HG03439 (cell line): ENCODE results near the gene FAM98C.
A peak's percentile ranks its signal among the peaks of the same experiment; 100 is the strongest.

Experiments used
- ATAC-seq: cut with Tn5 transposase; IDR thresholded peaks from one replicate; pipeline ENCODE4 v1.9.1; 2021; ENCODE audit warnings: mild to moderate bottlenecking, moderate library complexity; ENCODE audit not compliant: unreplicated experiment

FAM98C gene

DNA sequence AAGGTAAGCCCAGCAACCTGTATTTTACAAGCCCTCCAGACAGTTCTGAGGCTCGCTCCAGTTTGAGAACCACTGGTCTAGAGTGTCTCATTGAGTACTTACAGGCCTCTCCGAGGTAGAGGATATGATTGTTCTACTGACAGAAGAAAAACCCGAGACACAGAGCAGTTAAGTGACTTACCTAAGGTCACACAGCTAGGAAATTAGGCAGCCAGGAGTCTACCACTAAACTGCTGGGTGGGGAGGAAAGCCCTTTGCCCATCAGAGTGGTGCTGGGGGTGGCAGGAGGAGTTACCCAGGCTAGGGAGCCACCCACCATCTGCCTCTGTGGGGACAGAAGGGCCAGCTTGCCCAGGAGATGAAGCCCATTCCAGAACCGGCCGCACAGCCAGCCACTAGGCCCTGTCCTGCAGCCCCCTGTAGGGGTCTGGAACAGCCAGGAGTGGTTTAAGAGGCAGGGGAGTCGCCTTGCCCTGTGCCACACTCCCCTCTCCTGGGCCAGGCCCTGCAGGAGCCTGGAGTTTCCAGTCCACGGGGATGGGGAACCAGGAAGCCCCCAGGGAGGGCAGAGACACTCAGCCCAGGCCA lies 22.4 kb downstream of the FAM98C start:
- no peak for ATAC-seq

DNA sequence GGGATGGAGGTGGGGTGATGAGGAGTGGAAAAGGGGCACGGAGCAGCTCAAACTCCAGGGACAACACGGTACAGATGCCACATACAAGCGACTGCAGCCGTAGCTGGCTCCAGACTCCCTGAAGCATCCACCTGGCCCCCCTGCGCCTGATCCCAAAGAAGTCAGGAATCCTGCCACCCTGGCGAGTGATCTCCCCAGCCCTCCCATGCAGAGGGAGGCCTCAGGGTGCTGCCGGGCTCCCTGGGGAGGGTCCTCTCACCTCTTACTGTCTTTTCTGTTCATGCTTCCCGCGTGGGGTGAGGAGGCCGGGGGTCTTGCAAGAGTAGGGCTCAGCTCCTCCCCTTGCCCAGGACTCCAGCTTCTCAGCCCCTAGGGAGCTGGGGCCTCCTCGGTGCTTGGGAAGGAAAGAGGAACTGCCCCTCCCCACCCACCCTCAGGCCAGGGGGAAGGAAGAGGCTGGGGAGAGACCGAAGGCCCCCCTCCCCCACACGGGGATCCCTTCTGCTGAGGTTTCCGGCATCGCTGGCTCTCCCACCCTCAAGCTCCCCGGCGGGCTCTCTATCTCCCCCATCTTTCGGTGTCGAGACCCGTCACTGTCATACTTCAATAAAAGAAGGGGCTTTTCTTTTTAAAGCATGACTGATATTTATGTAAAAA lies 23.0 kb downstream of the FAM98C start, which contains the start of gene RASGRP4:
Gene RASGRP4 (minus strand): TSS at position 410 of the 657 bp plus-strand sequence. CDS start 128 bp downstream, at position 282.
- ATAC-seq = no peak

DNA sequence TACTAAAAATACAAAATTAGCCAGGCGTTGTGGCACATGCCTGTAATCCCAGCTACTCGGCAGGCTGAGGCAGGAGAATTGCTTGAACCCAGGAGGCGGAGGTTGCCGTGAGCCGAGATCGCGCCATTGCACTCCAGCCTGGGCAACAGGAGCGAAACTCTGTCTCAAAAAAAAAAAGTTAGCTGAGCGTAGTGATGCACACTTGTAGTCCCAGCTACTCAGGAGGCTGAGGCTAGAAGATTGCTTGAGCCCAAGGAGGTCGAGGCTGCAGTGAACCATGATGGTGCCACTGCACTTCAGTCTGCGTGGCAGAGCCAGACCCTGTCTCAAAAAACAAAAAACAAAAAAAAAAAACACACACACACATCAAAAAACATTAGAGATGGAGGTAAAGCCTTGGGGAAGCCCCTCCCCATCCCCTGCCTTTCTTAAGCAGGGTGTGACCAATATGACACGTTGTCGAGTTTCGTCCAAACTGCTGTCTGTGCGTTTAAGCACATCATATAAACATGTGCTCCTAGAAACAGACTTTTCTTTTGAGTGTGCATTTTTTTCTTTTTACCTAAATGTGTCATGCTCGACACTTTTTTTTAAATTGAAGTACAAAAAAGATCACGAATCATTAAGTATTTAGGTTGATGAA lies 24.3 kb downstream of the FAM98C start:
- ATAC-seq = peak; percentile 71

DNA sequence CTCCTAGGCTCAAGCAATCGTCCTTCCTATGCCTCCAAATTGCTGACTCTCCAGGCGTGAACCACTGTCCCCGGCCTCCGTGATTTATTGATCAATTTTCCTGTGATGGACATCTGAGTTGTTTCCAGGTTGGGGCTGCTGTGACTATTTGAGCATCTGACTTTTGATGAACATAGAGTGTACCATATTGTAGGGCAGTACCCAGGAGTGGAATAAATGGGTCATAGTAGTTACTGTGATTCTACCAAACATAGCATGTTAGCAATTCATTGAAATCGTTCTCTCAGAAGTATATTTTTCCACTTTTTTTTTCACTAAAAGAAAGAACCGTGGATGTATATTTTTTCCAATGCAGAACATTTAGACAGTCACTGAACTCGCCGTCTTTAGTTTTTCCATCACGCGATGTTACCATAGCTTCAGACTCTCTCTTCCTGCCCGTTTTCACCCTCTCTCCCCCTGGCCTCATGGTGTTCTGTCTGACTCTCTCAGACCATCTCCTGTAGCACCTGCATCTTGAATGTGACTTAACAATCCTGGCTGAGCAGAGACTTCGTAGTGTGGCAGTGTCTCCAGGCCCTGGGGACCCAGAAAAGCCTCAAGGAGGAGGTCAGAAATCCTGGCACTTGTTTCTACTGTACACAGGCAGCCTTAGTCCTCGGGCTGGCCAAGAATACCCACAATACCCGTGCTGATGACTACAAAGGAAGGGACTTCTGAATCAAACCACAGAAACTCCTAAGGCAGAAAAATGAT lies 26.3 kb downstream of the FAM98C start:
- ATAC-seq = no peak

DNA sequence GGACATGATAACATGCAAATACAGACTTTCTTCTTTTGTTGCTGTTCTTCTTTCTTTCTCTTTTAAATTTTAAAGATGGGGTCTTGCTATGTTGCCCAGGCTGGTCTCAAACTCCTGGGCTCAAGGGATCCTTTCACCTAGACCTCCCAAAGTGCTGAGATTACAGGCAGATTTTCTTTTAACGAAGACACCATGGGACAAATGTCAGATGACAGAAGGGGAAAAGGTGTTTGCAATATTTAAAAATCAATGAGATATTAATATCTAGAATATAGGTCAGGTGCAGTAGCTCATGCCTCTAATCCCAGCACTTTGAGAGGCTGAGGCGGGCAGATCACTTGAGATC lies 26.9 kb downstream of the FAM98C start:
- no peak for ATAC-seq

DNA sequence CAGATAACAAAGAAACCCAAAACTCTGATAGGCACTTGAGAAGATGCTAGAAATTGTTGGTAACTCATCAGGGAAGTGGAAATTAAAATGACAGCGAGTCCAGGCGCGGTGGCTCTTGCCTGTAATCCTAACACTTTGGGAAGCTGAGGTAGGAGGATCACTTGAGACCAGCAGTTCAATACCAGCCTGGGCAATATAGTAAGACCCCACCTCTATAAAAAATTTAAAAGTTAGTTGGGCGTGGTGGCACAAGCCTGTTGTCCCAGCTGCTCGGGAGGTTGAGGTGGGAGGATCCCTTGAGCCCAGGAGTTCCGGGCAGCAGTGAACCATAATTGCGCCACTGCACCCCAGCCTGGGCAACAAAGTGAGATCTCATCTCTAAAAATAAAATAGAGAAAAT lies 28.0 kb downstream of the FAM98C start:
- no peak for ATAC-seq

DNA sequence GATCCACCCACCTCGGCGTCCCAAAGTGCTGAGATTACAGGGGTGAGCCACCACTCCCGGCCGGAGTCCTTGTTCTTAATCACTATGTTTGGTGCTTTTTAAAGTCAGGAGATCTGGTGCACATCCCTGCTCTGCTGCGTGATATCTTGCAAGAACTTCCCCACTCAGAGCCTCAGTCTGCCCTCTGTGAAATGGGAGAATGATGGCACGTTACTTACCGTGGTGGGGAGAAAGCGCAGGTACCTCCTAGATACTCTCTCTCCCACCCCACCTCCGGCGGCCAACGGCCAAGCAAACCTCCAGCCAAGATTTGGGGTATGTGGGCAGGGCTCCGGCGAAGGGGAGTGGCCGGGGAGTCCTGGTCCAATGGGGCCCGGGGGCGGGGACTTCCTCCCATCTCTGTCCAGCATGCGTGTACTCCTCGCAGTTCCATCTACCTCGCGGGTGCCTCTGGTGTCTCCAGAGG lies 30.4 kb downstream of the FAM98C start, which contains the start of gene RYR1:
Gene RYR1 (plus strand): TSS at position 424 of the 466 bp plus-strand sequence. CDS start 139 bp downstream, outside the sequence.
- ATAC-seq = no peak

DNA sequence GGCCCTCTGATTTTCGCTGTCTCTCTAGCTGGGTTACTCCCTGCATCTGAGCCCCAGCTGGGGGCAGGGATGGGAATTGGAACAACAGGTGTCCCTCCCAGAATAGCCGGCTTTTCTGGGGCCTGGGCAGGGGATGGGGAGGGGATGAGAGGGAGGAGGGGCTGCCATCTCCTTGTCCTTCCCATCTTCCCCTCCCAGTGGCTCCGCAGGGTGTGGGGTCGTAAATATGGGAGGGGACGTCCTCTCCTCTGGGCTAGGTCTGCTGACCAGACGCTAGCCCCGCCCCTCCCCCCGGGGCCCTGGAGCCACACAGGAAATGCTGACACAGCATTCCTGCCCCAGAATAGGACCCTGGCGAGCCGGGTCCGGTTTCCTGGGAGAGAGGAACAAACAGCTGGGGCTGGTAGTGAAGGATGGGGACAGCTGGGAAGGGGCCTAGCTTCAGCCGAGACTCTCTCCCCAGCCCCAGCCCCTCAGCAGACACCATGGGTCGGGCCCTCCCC lies 31.7 kb downstream of the FAM98C start:
- ATAC-seq = no peak

DNA sequence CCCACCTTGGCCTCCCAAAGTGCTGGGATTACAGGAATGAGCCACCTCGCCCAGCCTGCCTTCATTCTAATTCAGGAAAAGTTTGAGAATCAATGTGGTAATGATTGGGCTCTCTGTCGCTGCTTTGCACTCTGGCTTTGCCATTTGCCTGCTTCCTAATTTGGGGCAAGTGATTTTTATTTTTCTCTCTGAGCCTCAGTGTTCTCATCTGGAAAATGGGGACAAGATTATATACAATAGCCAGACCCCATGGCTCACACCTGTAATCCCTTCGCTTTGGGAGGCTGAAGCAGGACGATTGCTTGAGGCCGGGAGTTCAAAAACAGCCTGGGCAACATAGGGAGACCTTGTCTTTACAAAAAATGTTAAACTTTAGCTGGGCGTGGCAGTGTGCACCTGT lies 34.4 kb downstream of the FAM98C start:
- ATAC-seq = no peak

DNA sequence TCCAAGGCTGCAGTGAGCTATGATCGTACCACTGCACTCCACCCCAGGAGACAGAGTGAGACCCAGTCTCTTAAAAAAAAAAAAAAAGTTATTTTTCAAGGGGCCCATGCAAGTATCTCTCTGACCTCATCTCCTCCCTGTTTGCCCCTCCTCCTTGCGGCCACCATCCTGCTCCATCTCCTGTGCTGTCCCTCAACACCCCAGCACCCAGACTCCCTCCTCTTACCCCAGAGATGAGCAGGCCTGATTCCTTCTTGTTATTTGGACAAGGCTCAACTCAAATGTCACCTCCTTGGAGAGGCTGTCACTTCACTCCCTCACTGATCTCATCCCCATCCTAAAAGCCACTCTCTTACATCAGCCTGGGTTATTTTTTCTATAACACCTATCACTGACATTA lies 35.0 kb downstream of the FAM98C start:
- ATAC-seq = no peak

DNA sequence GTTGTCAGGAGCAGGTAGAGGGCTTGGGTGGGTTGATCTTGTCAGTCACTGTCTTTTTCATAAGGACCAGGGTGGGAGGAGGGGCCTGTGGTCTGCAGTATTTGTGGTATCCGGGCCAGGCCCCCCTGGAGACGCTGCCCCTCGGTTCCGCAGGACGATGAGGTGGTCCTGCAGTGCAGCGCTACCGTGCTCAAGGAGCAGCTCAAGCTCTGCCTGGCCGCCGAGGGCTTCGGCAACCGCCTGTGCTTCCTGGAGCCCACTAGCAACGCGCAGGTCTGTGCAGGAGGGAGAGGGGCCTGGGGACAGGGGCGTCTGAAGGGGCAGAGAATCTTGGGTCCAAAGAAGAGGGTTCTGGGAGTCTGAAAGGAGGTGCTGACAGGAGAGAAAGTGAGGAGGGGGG lies 37.7 kb downstream of the FAM98C start:
- no peak for ATAC-seq

DNA sequence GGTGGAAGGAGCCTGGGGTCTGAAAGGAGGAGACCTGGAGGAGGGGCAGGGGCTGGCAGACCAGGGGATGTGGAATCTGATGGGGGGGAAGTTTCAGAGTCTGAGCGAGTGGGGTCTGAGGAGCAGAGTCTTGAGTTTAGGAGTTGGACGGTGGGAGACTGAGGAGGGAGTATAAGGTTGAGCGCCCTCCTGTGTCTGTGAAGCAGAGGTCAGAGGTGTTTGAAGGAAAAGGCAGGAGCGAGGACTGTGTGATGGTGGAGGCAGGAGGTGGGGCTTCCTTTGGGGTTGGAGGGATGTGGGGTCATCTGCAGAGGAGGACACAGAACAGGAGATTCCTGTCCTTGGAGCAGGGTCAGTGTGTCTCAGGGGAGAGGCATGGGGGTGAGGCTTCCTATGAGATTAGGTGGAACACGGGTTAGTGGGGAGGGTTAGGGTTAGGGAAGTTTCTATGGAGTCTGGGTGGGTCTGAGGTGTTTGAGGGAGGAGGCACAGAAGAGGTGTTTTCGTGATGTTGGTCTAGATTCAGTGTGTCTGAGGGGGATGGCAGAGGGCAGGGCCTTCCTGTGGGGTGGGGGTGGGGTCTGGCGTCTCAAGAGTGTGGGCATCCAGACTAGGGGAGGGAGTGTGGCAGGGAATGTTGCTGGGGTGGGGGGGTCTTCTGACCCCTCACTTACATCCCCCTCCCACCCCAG lies 38.9 kb downstream of the FAM98C start:
- ATAC-seq = no peak

DNA sequence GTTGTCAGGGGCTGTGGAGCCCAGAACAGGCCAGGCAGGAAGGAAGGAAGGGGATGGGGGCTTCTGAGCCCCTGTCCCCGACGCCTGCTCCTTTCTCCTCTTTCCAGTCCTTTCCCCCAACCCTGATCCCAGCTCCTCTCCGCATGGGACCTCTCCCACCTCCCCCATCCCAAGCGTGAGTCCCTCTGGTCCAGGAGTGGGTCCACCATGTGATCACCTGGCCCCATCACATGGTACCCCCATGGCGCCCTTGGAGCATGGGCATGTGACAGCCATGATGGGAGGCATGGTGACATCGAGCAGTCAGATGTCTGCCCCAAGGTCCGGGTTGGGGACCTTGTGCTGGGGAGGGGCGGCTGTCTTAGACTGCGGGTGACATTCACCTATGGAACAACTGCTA lies 39.8 kb downstream of the FAM98C start:
- no peak for ATAC-seq

DNA sequence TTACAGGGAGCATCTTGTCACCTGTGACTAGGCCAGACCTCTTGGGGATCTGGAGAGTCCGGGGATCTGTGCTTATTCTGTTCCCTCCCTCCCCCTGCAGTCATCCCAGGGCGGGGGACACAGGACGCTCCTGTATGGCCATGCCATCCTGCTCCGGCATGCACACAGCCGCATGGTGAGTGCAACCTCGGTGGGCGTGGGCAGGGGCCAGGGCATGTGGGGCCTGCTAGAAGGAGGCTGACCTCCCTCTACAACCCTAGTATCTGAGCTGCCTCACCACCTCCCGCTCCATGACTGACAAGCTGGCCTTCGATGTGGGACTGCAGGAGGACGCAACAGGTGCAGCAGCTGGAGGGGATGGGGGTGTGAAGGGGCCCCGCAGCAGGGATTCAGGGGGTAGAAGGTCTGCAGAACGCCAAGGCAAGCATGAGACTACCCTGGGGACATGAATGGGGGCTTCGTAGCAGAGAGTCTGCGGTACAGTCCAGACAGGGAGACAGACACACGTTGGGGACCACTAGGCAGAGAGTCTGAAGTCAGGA lies 40.6 kb downstream of the FAM98C start:
- ATAC-seq = no peak

DNA sequence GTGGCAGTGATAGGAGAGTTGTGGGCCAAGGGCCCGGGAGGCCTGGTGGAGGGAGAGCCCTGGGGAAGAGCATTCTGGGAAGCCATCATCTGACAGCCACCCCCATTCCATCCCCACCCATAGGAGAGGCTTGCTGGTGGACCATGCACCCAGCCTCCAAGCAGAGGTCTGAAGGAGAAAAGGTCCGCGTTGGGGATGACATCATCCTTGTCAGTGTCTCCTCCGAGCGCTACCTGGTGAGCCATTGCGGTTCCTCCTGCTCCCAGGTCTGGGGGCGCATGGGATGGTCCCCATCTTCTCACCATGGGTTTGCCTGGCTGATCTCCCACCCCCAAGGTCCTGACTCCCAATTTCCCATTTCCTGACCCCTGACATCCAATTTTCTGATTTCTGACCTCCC lies 41.1 kb downstream of the FAM98C start:
- no peak for ATAC-seq

DNA sequence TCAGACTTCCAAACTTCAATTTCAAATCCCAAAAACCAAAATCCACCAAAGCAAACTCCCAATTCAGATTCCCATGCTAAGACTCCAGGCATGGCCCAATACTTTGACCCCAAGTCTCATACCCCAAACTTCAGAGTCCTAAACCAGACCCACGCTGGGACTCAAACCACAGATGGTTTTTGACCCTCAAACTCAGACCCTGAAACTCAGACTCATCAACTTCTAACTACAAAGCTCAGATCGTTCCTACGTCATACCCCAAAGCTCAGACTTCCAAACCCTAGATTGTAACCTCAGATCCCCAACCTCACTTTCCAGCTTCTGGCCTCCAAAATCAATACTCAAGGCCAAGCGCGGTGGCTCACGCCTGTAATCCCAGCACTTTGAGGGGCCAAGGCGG lies 42.5 kb downstream of the FAM98C start:
- no peak for ATAC-seq

DNA sequence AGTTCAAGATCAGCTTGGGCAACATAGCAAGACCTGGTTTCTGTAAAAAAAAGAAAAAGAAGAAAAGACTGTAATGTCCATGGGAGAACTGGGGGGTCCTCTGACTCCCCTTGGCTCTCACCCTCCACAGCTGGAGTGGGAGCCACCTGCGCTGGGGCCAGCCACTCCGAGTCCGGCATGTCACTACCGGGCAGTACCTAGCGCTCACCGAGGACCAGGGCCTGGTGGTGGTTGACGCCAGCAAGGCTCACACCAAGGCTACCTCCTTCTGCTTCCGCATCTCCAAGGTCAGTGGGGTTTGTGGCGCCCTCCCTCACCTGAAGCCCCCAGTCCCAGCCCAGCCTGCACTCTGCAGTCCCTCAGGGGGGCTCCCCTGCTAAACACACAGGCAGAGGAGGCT lies 45.3 kb downstream of the FAM98C start:
- ATAC-seq = no peak

DNA sequence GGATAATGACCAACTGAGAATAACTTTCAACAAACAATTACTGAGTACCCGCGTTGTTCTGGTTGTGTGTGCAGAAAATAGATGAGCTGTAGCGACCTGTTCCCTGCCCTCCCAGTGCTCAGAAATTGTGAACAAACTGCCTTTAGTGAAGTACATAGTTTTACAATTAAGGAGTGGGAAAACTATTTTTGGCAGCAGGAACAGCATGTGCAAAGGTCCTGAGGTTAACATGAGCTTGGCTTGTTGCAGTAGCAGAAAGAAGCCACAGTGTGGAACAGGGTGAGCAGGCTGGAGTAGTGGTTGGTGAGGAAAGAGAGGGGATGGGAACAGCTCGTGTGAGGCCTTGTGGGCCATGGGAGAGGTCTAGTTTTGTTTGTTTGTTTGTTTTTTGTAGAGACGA lies 46.6 kb downstream of the FAM98C start:
- no peak for ATAC-seq

DNA sequence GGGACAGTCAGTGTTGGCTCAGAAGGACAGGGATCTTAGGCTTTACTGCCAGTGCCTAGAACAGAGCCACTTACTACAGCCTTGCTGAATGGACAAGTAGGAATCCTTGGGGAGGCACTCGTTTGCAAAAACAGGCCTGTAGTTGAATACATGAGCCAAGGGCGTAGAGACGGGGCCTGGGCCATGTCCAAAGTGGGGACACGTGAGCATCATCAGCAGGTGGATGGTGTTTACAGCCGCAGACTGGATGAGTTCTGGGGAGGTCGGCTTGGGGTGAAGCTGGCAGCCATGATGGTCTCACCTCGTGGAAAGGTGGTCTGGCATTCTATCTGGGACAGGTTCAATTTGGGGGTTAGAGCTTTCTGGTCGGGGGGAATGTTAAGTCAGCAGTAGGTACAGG lies 48.1 kb downstream of the FAM98C start:
- ATAC-seq = no peak

DNA sequence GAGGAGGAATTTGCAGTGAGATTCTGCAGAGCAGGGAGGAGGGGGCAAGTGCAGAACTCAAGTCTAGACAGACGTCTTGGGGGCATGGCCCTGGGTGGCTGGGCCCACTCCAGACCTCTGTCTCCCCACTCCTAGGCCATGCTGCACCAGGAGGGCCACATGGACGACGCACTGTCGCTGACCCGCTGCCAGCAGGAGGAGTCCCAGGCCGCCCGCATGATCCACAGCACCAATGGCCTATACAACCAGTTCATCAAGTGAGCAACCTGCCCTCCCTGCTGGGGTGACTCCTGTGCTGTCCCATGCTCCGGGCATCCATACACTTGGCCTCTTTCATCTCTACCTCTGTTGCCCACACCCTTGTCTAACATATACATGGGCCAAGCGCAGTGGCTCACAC lies 48.7 kb downstream of the FAM98C start:
- ATAC-seq = no peak
